MCF 10A (cell line): ENCODE results near the gene GPR135. TPM values are rescaled to one million over a fixed set of nuclear protein-coding genes. Genes with fewer than 3 reads are reported as not detected.

Experiments
- BruUV-seq: library from RNA; stranded (reverse); fragments of 400-500 nt; replicated peaks from 2 replicates; lab custom pipeline; 2021; lab: Mats Ljungman, UMichigan
- CTCF ChIA-PET: fragments of 300-600 bp; sonication (Branson Sonifier 250); formaldehyde crosslinking; extraction: SDS; loops from one replicate; lab custom pipeline; 2021; ENCODE audit warnings: antibody characterized with exemption, inconsistent platforms; lab: Yijun Ruan, JAX
- POLR2A ChIA-PET: fragments of 300-600, 350-650 bp; sonication (Branson Sonifier 250); formaldehyde crosslinking; extraction: SDS; loops from one replicate; lab custom pipeline; 2020; ENCODE audit warnings: antibody characterized with exemption, inconsistent platforms; lab: Yijun Ruan, JAX
- DNase-seq: peaks from one replicate; pipeline ENCODE4 v3.0.0-alpha.2; 2018; ENCODE audit not compliant: unreplicated experiment
- H3K27ac Mint-ChIP-seq: one replicate; pipeline ENCODE4 v1.8.0; 2022; ENCODE audit warnings: mild to moderate bottlenecking, low read depth, mixed read lengths; ENCODE audit not compliant: unreplicated experiment
- H3K27me3 Mint-ChIP-seq: one replicate; pipeline ENCODE4 v1.8.0; 2022; ENCODE audit warnings: mixed read lengths; ENCODE audit not compliant: insufficient read depth, unreplicated experiment
- H3K36me3 Mint-ChIP-seq: one replicate; pipeline ENCODE4 v1.8.0; 2022; ENCODE audit warnings: mild to moderate bottlenecking, moderate library complexity, mixed read lengths; ENCODE audit not compliant: insufficient read depth, unreplicated experiment
- H3K4me1 Mint-ChIP-seq: one replicate; pipeline ENCODE4 v1.8.0; 2022; ENCODE audit warnings: mixed read lengths; ENCODE audit not compliant: insufficient read depth, unreplicated experiment
- H3K4me3 Mint-ChIP-seq: one replicate; pipeline ENCODE4 v1.8.0; 2022; ENCODE audit warnings: mild to moderate bottlenecking, moderate library complexity, mixed read lengths; ENCODE audit not compliant: unreplicated experiment
- H3K9me3 Mint-ChIP-seq: one replicate; pipeline ENCODE4 v1.8.0; 2022; ENCODE audit warnings: mixed read lengths; ENCODE audit not compliant: unreplicated experiment
- CTCF ChIP-seq: fragments of 200-600 bp; IDR thresholded peaks from one replicate; pipeline ENCODE4 v1.8.0; 2022; ENCODE audit warnings: antibody characterized with exemption, mild to moderate bottlenecking; ENCODE audit not compliant: unreplicated experiment
- intact Hi-C: fragments of 100-400 bp; cut with micrococcal nuclease; formaldehyde crosslinking; loops from 2 replicates; pipeline ENCODE4 v1.14.1; 2022
- total RNA-seq: library from RNA; stranded (reverse); gene quantifications from 2 replicates; pipeline ENCODE4 v1.2.3, GENCODE V29; 2022

The GPR135 gene
- total RNA-seq, 1 experiment from 2014 or later = 7.6 TPM

- ChIA-PET POLR2A (interaction anchor here (0.7 to 1.9 kb wide), 2 partner anchors 15 to 233 kb away, joined by 3 to 4 read pairs; no protein-coding TSS in a partner anchor), CTCF (interaction anchor here (0.6 to 0.7 kb wide), 2 partner anchors 84 to 133 kb away, joined by 3 read pairs; no protein-coding TSS in a partner anchor)
- Mint-ChIP-seq H3K4me1 (no peaks in the 10 kb centered on the region), H3K9me3 (no peaks in the 10 kb centered on the region), H3K27ac (no peak overlapping the region), H3K4me3 (no peak overlapping the region), H3K27me3 (no peaks in the 10 kb centered on the region), H3K36me3 (peaks cover 12% of the 10 kb centered on the region)
- BruUV-seq = no TSS peak
- intact Hi-C loops = loop anchor here (1.0 to 5.0 kb wide), 2 partner anchors 235 to 295 kb away; partner anchors contain the start of gene DAAM1
- DNase-seq = no peak
- TF ChIP-seq CTCF = peak; percentile 29
Observed at GRCh38 chr14:59422069-59422881, 42.9 kb downstream of the GPR135 start.

DNA sequence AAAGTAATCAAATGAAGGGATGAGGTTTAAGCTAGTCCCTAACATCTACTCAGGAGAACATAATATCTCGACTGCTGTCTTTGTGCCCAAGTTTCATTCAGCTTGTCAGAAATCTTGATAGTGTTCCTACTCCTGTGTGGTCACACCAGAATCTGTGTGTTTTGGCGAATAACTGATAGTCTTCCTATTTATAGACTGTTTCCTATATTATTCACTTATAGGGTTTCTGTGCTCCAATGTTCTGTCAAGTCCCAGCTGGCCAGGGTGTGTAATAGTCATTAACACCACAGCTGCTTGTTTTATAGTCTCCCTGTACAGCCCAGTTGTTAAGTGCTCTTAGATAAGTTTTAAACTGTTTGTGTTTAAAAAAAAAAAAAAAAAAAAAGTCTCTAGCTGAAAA is 45.9 kb downstream of the GPR135 start:
- no peaks in the 10 kb centered on the region for H3K9me3 Mint-ChIP-seq
- H3K27me3 Mint-ChIP-seq = no peaks in the 10 kb centered on the region
- BruUV-seq = no TSS peak
- ChIA-PET CTCF (interaction anchor here (0.6 to 1.6 kb wide), 3 partner anchors 18 to 47 kb away, joined by 3 to 4 read pairs (median 3); no protein-coding TSS in a partner anchor), POLR2A (no interaction called here)
- intact Hi-C loops = no loop called here
- H3K36me3 Mint-ChIP-seq = peaks cover 12% of the 10 kb centered on the region
- DNase-seq = no peak
- no peak overlapping the region for H3K27ac Mint-ChIP-seq
- no peaks in the 10 kb centered on the region for H3K4me1 Mint-ChIP-seq
- TF ChIP-seq CTCF = no peak
- no peak overlapping the region for H3K4me3 Mint-ChIP-seq

GRCh38 chr14:59417311-59417710 is 47.9 kb downstream of the GPR135 start:
- CTCF ChIA-PET = no interaction called here
- H3K9me3 Mint-ChIP-seq = no peaks in the 10 kb centered on the region
- no peak for DNase-seq
- no peaks in the 10 kb centered on the region for H3K4me1 Mint-ChIP-seq
- H3K27ac Mint-ChIP-seq = no peak overlapping the region
- POLR2A ChIA-PET = interaction anchor here (2.8 kb wide), 1 partner anchor 10 kb away, joined by 9 read pairs; no protein-coding TSS in a partner anchor
- no peak overlapping the region for H3K4me3 Mint-ChIP-seq
- intact Hi-C loops = no loop called here
- BruUV-seq = no TSS peak
- H3K36me3 Mint-ChIP-seq = peaks cover 12% of the 10 kb centered on the region
- H3K27me3 Mint-ChIP-seq = no peaks in the 10 kb centered on the region
- TF ChIP-seq CTCF = no peak

- Mint-ChIP-seq H3K4me3 (no peak overlapping the region), H3K9me3 (peaks cover 1% of the 10 kb centered on the region), H3K27ac (no peak overlapping the region), H3K36me3 (peaks cover 12% of the 10 kb centered on the region), H3K27me3 (no peaks in the 10 kb centered on the region), H3K4me1 (no peaks in the 10 kb centered on the region)
- intact Hi-C loops = no loop called here
- DNase-seq = no peak
- no peak for TF ChIP-seq CTCF
- POLR2A ChIA-PET = interaction anchor here (1.0 to 2.8 kb wide), 2 partner anchors 9 to 28 kb away, joined by 3 to 9 read pairs; no protein-coding TSS in a partner anchor
- BruUV-seq = no TSS peak
- CTCF ChIA-PET = no interaction called here
Observed at GRCh38 chr14:59415836-59416602, 49.2 kb downstream of the GPR135 start.
